H1 (cell line): ENCODE data around the gene EPRS1. TPM values are rescaled to one million over a fixed set of nuclear protein-coding genes. Genes with fewer than 3 reads are reported as not detected.

ENCODE experiments used
- CREB1 ChIP-seq: IDR thresholded peaks from 2 replicates; pipeline ENCODE4 v1.6.1; 2012; ENCODE audit warnings: inconsistent platforms
- HDAC2 ChIP-seq, 2 experiments: fragments of 300-600 bp in 1 of 2; sonication (generic) in 1 of 2; IDR thresholded peaks; 2 replicates each; pipeline ENCODE4 v1.6.1; 2011 to 2012; ENCODE audit warnings: low read depth in 2 of 2, low read length in 2 of 2, mild to moderate bottlenecking in 2 of 2, moderate library complexity in 2 of 2, borderline replicate concordance in 1 of 2, inconsistent platforms in 1 of 2
- NRF1 ChIP-seq: IDR thresholded peaks from 2 replicates; pipeline ENCODE4 v1.6.1; 2011; ENCODE audit warnings: mild to moderate bottlenecking, low read depth, low read length, improper control_type of control experiment
- RAD21 ChIP-seq, 2 experiments: IDR thresholded peaks in 1 of 2; conservative IDR thresholded peaks in 1 of 2; 2 replicates each; pipeline ENCODE4 v1.6.1; 2011; ENCODE audit warnings: low read depth in 2 of 2, low read length in 2 of 2, improper control_type of control experiment in 1 of 2, inconsistent platforms in 1 of 2, mild to moderate bottlenecking in 1 of 2, moderate library complexity in 1 of 2
- RXRA ChIP-seq: IDR thresholded peaks from 2 replicates; pipeline ENCODE4 v1.6.1; 2011; ENCODE audit warnings: low read depth, mild to moderate bottlenecking, low read length, moderate library complexity; ENCODE audit not compliant: insufficient read depth
- SP2 ChIP-seq: IDR thresholded peaks from 2 replicates; pipeline ENCODE4 v1.6.1; 2012; ENCODE audit warnings: mild to moderate bottlenecking, low read length, inconsistent platforms
- polyA plus RNA-seq, 7 experiments: library from polyadenylated mRNA; depleted of rRNA in 3 of 7; stranded (reverse) in 5 of 7; unstranded in 2 of 7; fragments of >200 nt in 5 of 7; fragments of 200-250 nt in 2 of 7; gene quantifications; 1 replicate in 5 of 7; 2 replicates in 1 of 7; 4 replicates in 1 of 7; pipeline versions ENCODE4 v1.2.1 to v1.2.3, GENCODE V29; 2011 to 2013; ENCODE audit warnings: missing spikeins in 2 of 7, mixed read lengths in 2 of 7
- total RNA-seq: library from RNA; stranded (reverse); fragmentation: NEBNext Ultra II Directional; extraction: Animal tissue kit (Norgen Biotek cat#: 25700); gene quantifications from 2 replicates; pipeline ENCODE4 v1.2.1, GENCODE V29; 2021
- TF ChIP-seq, protein P1 (sequence below): fragments of 300-600 bp; sonication (generic); IDR thresholded peaks from 2 replicates; pipeline ENCODE4 v1.7.1; 2012; ENCODE audit warnings: low read length, moderate library complexity, mild to moderate bottlenecking, inconsistent platforms; ENCODE audit not compliant: insufficient replicate concordance

The EPRS1 gene
- total and polyA plus RNA-seq, 2 of the 8 experiments (the other 6 are each of a cell fraction or from before 2014, with no cell fraction given): 38.4 to 171 TPM

DNA sequence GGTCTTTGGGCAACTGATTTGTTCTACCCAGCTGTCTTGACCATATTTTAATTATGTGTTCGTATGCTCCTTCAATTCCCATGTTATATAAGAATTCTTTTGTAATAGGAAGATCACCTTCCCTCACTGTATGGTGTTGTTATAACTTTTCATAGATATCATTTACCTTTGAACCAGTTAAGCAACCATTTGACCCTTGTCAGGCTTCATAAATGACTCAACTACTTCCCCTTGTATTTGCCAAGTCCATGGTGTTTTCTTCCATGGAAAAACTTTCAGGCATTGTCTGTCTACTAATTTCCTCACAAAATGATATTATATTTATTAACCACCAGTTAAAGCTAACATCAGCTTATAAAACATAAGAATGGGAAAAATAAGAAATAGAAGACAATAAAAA lies 38.2 kb upstream of the EPRS1 start (continued):
- TF ChIP-seq, protein P1, sequence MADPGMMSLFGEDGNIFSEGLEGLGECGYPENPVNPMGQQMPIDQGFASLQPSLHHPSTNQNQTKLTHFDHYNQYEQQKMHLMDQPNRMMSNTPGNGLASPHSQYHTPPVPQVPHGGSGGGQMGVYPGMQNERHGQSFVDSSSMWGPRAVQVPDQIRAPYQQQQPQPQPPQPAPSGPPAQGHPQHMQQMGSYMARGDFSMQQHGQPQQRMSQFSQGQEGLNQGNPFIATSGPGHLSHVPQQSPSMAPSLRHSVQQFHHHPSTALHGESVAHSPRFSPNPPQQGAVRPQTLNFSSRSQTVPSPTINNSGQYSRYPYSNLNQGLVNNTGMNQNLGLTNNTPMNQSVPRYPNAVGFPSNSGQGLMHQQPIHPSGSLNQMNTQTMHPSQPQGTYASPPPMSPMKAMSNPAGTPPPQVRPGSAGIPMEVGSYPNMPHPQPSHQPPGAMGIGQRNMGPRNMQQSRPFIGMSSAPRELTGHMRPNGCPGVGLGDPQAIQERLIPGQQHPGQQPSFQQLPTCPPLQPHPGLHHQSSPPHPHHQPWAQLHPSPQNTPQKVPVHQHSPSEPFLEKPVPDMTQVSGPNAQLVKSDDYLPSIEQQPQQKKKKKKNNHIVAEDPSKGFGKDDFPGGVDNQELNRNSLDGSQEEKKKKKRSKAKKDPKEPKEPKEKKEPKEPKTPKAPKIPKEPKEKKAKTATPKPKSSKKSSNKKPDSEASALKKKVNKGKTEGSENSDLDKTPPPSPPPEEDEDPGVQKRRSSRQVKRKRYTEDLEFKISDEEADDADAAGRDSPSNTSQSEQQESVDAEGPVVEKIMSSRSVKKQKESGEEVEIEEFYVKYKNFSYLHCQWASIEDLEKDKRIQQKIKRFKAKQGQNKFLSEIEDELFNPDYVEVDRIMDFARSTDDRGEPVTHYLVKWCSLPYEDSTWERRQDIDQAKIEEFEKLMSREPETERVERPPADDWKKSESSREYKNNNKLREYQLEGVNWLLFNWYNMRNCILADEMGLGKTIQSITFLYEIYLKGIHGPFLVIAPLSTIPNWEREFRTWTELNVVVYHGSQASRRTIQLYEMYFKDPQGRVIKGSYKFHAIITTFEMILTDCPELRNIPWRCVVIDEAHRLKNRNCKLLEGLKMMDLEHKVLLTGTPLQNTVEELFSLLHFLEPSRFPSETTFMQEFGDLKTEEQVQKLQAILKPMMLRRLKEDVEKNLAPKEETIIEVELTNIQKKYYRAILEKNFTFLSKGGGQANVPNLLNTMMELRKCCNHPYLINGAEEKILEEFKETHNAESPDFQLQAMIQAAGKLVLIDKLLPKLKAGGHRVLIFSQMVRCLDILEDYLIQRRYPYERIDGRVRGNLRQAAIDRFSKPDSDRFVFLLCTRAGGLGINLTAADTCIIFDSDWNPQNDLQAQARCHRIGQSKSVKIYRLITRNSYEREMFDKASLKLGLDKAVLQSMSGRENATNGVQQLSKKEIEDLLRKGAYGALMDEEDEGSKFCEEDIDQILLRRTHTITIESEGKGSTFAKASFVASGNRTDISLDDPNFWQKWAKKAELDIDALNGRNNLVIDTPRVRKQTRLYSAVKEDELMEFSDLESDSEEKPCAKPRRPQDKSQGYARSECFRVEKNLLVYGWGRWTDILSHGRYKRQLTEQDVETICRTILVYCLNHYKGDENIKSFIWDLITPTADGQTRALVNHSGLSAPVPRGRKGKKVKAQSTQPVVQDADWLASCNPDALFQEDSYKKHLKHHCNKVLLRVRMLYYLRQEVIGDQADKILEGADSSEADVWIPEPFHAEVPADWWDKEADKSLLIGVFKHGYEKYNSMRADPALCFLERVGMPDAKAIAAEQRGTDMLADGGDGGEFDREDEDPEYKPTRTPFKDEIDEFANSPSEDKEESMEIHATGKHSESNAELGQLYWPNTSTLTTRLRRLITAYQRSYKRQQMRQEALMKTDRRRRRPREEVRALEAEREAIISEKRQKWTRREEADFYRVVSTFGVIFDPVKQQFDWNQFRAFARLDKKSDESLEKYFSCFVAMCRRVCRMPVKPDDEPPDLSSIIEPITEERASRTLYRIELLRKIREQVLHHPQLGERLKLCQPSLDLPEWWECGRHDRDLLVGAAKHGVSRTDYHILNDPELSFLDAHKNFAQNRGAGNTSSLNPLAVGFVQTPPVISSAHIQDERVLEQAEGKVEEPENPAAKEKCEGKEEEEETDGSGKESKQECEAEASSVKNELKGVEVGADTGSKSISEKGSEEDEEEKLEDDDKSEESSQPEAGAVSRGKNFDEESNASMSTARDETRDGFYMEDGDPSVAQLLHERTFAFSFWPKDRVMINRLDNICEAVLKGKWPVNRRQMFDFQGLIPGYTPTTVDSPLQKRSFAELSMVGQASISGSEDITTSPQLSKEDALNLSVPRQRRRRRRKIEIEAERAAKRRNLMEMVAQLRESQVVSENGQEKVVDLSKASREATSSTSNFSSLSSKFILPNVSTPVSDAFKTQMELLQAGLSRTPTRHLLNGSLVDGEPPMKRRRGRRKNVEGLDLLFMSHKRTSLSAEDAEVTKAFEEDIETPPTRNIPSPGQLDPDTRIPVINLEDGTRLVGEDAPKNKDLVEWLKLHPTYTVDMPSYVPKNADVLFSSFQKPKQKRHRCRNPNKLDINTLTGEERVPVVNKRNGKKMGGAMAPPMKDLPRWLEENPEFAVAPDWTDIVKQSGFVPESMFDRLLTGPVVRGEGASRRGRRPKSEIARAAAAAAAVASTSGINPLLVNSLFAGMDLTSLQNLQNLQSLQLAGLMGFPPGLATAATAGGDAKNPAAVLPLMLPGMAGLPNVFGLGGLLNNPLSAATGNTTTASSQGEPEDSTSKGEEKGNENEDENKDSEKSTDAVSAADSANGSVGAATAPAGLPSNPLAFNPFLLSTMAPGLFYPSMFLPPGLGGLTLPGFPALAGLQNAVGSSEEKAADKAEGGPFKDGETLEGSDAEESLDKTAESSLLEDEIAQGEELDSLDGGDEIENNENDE: no peak
- TF ChIP-seq RAD21 (IDR thresholded peaks at IDR 0.05 in 1 of 2, conservative IDR thresholded peaks at IDR 0.05 in 1 of 2; ENCODE audit: low read depth in 2 of 2, low read length in 2 of 2) (no peak), SP2 (no peak), HDAC2 (IDR thresholded peaks at IDR 0.05; ENCODE audit: borderline replicate concordance in 1 of 2, low read depth in 2 of 2, low read length in 2 of 2) (no peak), NRF1 (no peak), CREB1 (no peak), RXRA (no peak)
